HL-60 (cell line): ENCODE measurements around the gene ATP9B.

Source experiments
- DNase-seq, 2 experiments: peaks; one replicate each; pipeline ENCODE4 v3.0.0-alpha.2; 2010 to 2020; ENCODE audit warnings: low read depth in 1 of 2, low spot score in 1 of 2
- H3K27ac ChIP-seq: fragments of 250-450 bp; sonication (Bioruptor Pico); replicated peaks from 2 replicates; pipeline ENCODE4 v1.5.1; 2020; ENCODE audit warnings: mild to moderate bottlenecking, moderate library complexity
- H3K27me3 ChIP-seq: fragments of 250-450 bp; sonication (Bioruptor Pico); 2 replicates; pipeline ENCODE4 v1.5.1; 2021; ENCODE audit warnings: mild to moderate bottlenecking, moderate library complexity; ENCODE audit not compliant: insufficient read depth, poor library complexity, severe bottlenecking
- H3K4me3 ChIP-seq: replicated peaks from 2 replicates; pipeline ENCODE4 v1.5.1; 2011; ENCODE audit warnings: mild to moderate bottlenecking, control low read depth, low read length; ENCODE audit not compliant: insufficient read depth
- CTCF ChIP-seq: IDR thresholded peaks from one replicate; pipeline ENCODE4 v1.5.1; 2011; ENCODE audit warnings: low read length, control low read depth, inconsistent platforms; ENCODE audit not compliant: insufficient read depth
- GABPA ChIP-seq: IDR thresholded peaks from 2 replicates; pipeline ENCODE4 v1.6.1; 2012; ENCODE audit warnings: low read depth
- POLR2AphosphoS5 ChIP-seq: IDR thresholded peaks from 2 replicates; pipeline ENCODE4 v1.6.1; 2012; ENCODE audit warnings: low read depth
- REST ChIP-seq: IDR thresholded peaks from 2 replicates; pipeline ENCODE4 v1.6.1; 2012; ENCODE audit warnings: low read depth; ENCODE audit not compliant: insufficient replicate concordance
- SPI1 ChIP-seq: IDR thresholded peaks from 2 replicates; pipeline ENCODE4 v1.6.1; 2012; ENCODE audit warnings: low read depth, mild to moderate bottlenecking, borderline replicate concordance

Gene ATP9B

GRCh38 chr18:79345981-79346380, 276.8 kb downstream of the ATP9B start:
- TF ChIP-seq SPI1, result no peak
- no peak for DNase-seq
- H3K27ac ChIP-seq, result no peak overlapping the region

GRCh38 chr18:79348066-79348465, 278.9 kb downstream of the ATP9B start:
- TF ChIP-seq GABPA (no peak), CTCF (no peak), SPI1 (no peak)
- Histone ChIP-seq H3K27ac (no peak overlapping the region), H3K4me3 (no peak overlapping the region), H3K27me3 (no peaks in the 10 kb centered on the region)
- DNase-seq, result no peak

More at GRCh38 chr18:79345981-79346380, 276.8 kb downstream of the ATP9B start:
- no peak overlapping the region for H3K4me3 ChIP-seq
- H3K27me3 ChIP-seq, result no peaks in the 10 kb centered on the region

GRCh38 chr18:79352432-79352831, 283.2 kb downstream of the ATP9B start:
- Histone ChIP-seq H3K27ac (no peak overlapping the region), H3K4me3 (no peak overlapping the region), H3K27me3 (no peaks in the 10 kb centered on the region)
- DNase-seq, result no peak
- TF ChIP-seq GABPA, result no peak
- TF ChIP-seq POLR2AphosphoS5, result no peak
- no peak for TF ChIP-seq SPI1
- no peak for TF ChIP-seq REST
- no peak for TF ChIP-seq CTCF

GRCh38 chr18:79353267-79353666, 284.1 kb downstream of the ATP9B start:
- H3K27ac ChIP-seq, result no peak overlapping the region
- H3K27me3 ChIP-seq, result no peaks in the 10 kb centered on the region
- TF ChIP-seq GABPA, result no peak
- no peak for TF ChIP-seq CTCF
- TF ChIP-seq POLR2AphosphoS5, result no peak
- no peak for TF ChIP-seq SPI1
- TF ChIP-seq REST, result no peak
- H3K4me3 ChIP-seq, result no peak overlapping the region
- no peak for DNase-seq
